Measurements from ENCODE around the gene TMED10.

DNA sequence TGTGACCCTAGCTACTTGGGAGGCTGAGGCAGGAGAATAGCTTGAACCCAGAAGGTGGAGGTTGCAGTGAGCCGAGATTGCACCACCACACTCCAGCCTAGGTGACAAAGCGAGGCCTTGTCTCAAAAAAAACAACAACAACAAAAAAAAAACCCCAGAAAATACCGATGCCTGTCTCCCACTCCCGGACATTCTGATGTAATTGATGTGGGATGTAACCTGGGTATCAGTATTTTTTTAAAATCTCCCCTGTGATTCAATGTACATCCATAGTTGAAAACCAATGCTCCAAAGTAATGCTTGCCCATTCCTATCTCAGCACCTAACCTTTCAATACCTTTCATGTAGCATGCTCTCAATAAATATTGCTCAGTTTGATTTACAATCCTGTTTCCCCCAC, 11.7 kb upstream of the TMED10 start:
- TF ChIP-seq, protein P1, sequence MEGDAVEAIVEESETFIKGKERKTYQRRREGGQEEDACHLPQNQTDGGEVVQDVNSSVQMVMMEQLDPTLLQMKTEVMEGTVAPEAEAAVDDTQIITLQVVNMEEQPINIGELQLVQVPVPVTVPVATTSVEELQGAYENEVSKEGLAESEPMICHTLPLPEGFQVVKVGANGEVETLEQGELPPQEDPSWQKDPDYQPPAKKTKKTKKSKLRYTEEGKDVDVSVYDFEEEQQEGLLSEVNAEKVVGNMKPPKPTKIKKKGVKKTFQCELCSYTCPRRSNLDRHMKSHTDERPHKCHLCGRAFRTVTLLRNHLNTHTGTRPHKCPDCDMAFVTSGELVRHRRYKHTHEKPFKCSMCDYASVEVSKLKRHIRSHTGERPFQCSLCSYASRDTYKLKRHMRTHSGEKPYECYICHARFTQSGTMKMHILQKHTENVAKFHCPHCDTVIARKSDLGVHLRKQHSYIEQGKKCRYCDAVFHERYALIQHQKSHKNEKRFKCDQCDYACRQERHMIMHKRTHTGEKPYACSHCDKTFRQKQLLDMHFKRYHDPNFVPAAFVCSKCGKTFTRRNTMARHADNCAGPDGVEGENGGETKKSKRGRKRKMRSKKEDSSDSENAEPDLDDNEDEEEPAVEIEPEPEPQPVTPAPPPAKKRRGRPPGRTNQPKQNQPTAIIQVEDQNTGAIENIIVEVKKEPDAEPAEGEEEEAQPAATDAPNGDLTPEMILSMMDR (IDR thresholded peaks at IDR 0.05): no peak
- TF ChIP-seq POLR2AphosphoS5 (IDR thresholded peaks at IDR 0.05) (no peak), POLR2A (IDR thresholded peaks at IDR 0.05) (no peak)
